ENCODE results near the gene RDM1.
"Not testable (repeated sequence)": the region's sequence is repeated elsewhere in the genome, so short reads cannot be mapped to it uniquely, and the experiment has no call there.

The RDM1 gene

GRCh38 chr17:35898283-35899070, 32.1 kb downstream of the RDM1 start:
- no peak for FAIRE-seq

GRCh38 chr17:35897772-35898171, 32.8 kb downstream of the RDM1 start:
- not testable (repeated sequence) for FAIRE-seq

DNA sequence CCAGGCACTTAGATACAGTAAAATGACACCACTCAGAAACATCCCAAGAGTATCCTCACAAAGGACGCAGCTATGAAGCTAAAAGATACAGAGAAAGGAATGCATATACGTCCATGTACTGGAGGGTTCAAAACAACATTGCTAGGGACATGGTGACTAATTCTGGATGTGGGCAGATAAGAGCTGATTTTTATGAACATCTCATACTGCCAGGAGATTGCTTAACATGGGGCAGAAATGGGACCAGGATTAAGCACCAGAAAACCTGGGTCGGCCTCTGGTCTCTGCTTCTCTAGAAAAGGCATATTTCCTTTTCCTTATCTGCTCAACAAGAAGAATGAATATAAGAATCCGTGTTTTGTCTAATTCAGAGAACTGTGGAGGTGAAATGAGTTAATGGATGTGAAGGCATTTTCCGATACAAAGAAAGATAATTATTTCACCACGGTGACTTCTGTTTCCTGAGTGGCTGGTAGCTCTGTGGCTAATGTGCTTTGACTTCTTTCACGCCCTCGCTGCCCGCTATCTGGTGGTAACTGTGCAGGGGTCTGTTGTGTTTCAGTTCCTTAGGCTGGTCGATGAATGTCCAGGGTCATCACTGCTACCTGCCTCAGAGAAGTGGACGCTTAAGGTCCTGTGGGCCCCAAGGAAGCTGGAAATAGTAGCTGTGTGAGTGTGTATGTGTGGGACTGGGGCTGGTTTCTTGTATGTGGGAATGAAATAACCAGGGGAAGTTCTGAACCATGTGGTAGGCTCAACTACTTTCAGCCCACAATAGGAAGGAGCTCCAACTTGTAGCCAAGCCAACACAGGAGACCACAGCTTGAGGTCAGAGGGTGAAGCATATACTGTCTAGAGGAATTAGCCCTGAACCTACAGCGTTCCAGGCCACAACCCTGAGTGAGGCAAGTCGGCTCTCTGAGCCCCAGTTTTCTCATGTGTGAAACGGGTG, 34.7 kb downstream of the RDM1 start:
- no peak for FAIRE-seq

GRCh38 chr17:35894206-35894605, 36.4 kb downstream of the RDM1 start:
- FAIRE-seq: no peak

- FAIRE-seq: no peak
These were observed 36.8 kb downstream of the RDM1 start for GRCh38 chr17:35893751-35894150.

DNA sequence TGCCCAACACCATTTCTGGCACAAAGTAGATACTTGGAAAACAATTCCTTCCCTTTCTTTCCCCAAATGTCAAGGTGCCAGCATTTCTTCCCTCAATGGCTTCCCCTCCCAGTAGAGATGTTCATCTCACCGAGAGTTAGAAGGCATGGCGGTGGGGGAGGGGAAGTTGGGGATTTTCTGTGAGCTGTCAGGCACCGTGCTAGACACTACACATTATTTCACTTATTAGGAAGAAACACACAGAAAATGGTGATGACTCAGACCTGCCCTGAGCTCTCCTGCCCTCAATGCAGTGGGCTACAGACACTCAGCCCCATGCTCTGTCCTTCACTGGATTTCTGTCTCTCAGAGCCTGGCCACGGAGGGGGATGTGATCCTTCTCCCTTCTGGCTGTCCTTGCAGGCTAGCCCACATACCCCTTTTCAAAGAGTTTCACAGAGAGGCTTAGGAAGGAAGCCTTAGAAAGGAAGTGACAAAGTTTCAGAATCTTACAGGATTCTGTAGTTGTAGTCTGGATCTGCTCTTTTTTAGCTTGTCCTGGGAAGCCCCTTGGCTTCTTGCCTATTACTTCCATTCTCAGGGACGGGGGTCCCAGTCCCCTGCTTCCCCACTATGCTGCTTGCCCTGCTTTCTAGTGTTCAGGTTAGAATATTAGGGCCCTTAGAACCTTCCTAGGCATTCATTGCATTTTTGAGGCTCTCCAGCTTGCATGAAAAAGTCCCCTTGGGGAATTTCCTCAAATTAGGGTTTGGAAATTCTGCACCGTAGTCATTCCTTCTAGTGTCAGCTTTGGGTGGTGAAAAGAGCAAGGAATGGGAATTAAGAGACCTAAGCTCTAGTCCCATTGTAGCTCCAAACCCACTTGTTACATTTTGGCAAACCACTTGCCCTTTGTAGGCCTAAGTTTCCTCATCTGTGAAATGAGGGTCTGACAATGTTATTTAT, 38.2 kb downstream of the RDM1 start:
- FAIRE-seq: no peak

GRCh38 chr17:35891269-35891668, 39.3 kb downstream of the RDM1 start:
- FAIRE-seq: no peak

DNA sequence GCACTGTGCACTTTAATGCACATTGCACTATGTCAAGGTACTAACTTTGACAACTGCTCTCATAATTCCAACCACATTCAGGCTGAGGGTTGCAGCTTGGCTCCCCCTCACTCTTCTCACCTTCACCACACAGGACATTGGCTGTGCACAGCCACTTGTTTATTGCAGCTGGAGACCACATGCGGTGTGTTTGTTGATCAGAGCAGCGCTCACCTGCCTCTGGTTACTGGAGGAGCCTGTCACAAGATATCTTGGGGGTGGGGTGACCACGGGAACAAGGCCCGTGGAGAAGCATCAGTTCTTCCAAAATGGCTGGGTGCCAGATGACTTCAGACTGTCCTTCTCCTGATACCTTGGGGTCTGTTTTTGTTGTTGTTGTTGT, 39.8 kb downstream of the RDM1 start:
- FAIRE-seq: no peak

- FAIRE-seq: no peak
These were observed 40.5 kb downstream of the RDM1 start for GRCh38 chr17:35889818-35890773.

- FAIRE-seq: no peak
These were observed 41.3 kb downstream of the RDM1 start for GRCh38 chr17:35889241-35889640.

- FAIRE-seq: no peak
These were observed 50.6 kb downstream of the RDM1 start, which contains the start of gene CCL5 for GRCh38 chr17:35879773-35880654. Gene CCL5, minus strand, starts transcription at chr17:35880360.

- FAIRE-seq: no peak
These were observed 52.2 kb downstream of the RDM1 start for GRCh38 chr17:35878361-35878760.

DNA sequence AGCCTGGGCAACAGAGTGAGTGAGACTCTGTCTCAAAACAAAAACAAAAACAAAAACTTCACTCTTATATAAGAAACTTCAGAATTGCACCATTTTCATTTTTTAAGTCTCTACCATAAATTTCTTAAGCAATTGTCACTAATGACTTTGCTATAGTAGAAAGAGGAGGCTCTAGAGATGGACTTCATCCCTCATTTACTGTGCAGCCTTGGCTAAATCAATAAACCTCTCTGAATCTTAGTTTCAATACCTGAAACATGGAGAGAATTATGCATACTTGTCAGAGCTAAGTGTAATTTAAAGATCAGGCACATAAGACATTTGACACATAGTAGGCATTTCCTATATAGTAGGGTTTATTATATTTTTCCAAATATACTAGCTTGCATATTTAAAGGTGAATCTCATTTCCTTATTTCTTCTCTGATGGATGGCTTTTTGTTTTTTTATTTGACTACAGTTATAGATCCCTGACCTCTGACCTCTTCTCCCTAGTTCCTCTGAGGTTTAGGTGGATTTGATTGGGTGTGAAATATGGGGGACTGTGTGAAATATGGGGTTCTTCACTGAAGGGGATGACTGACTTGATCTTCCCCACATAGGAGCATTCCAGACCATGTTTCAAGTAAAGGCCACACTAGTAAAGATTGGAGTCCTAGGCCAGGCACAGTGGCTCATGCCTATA, 53.1 kb downstream of the RDM1 start:
- no peak for FAIRE-seq

DNA sequence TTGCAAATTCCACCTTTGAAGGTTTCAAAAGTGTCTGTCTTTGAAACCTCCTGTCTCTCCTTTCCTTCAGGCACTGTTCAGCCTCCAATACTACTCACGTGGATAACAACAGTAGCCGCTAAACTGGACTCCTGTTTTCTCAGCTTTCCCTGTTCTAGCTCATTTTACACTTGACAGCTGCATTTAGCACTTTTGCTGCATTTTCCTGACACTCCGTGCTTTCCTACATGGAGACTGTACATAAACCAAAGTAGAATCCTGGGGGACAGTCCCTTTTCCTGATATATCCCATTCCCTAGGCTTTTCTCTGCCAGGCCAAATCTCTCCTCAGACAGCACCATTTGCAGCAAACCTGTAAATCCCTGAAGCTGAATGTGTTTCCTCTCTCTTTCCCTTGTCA, 54.0 kb downstream of the RDM1 start:
- no peak for FAIRE-seq

- FAIRE-seq: no peak
These were observed 54.8 kb downstream of the RDM1 start for GRCh38 chr17:35875800-35876139.

DNA sequence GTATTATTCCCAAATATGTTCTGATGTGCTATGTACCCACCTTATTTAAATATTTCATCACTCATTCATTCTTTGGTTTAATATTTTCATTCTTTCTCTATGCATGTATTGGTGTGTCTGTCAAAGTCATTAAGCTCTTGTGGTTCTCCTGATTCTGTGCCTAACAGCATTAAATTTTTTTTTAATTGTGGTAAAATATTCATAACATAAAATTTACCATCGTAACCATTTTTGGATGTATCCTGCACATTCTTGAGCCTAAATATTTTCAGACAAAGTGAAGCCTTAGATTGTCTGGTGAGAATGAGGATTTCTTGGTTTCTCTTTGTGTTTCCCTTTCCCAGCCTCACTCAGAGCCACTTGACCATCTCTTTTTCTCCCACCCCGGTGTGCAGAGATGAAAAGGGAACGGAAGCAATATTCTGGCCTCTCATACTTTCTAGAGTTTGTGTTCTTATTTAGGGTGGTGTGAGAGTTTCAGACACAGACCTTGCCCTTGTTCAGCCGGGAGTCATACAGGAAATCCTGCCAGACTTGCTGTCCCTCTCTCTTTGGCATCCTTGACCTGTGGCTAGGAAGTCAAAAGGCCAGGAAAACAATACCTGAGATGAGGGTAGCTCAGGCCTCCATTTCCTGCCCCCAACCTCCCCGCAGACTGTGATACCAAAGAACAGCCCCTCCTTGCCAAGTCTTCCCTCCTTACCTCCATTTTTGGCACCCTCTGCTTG, 55.3 kb downstream of the RDM1 start:
- FAIRE-seq: no peak

GRCh38 chr17:35872196-35872980, 58.2 kb downstream of the RDM1 start:
- no peak for FAIRE-seq
